ENCODE measurements around the gene PPP2R5C. TPM values are rescaled to one million over a fixed set of nuclear protein-coding genes. Genes with fewer than 3 reads are reported as not detected.

The PPP2R5C gene
- total and polyA plus RNA-seq, 12 donors = 66.8 to 257 (median 222) TPM

DNA sequence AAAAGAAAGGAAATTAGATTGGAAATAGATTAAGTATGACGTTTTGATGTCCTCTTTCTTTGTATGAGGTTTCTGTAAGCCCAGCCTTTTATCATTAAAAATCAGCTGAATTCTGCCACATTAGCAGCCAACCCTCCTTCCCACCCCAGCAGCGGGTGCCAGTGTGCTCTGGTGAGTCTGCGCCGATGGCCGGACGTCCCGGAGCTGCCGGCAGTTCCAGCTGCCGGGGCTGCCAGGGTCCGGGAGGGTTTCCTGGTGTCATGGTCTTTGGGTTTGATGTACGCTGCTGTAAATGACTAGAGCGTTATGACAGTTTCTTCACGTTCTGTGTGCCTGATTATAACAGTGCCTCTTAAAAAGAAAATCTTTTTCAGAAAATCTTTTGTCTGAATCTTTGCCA, 151.3 kb downstream of the PPP2R5C start:
- Histone ChIP-seq H3K4me1 (peaks cover 0 to 3% (median 0%) of the 10 kb centered on the region in 9 donors), H3K27ac (no peak overlapping the region), H3K36me3 (peaks cover 0 to 94% (median 37%) of the 10 kb centered on the region in 9 donors), H3K27me3 (no peaks in the 10 kb centered on the region), H3K4me3 (no peak overlapping the region), H3K9me3 (no peaks in the 10 kb centered on the region)
- TF ChIP-seq, protein P1, sequence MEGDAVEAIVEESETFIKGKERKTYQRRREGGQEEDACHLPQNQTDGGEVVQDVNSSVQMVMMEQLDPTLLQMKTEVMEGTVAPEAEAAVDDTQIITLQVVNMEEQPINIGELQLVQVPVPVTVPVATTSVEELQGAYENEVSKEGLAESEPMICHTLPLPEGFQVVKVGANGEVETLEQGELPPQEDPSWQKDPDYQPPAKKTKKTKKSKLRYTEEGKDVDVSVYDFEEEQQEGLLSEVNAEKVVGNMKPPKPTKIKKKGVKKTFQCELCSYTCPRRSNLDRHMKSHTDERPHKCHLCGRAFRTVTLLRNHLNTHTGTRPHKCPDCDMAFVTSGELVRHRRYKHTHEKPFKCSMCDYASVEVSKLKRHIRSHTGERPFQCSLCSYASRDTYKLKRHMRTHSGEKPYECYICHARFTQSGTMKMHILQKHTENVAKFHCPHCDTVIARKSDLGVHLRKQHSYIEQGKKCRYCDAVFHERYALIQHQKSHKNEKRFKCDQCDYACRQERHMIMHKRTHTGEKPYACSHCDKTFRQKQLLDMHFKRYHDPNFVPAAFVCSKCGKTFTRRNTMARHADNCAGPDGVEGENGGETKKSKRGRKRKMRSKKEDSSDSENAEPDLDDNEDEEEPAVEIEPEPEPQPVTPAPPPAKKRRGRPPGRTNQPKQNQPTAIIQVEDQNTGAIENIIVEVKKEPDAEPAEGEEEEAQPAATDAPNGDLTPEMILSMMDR (IDR thresholded peaks at IDR 0.05) = no peak
- intact Hi-C loops (cut with DNase I) = no loop called here
- DNase-seq (no peak), ATAC-seq (no peak)
- 92 to 94% methylated on average over 13 of the region's 13 CpGs for WGBS, 2 donors

DNA sequence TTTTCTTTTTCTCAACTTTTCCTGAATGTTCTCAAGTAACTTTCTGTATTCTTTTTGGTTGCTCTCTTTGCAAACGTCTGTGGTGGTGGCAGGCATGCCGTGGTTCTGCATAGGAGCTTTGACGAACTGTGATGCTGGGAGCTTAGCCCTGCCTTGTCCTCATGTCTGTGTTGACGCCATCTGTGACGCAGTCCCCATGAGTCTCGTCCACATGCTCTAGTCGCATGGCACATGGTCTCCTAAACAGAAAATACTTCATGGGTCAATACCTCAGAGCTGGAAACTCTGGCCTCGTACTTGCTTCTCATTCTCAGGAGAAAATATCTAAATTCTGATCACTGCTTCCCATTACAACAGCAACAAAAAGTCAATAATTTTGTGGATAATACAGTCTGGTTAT, 152.6 kb downstream of the PPP2R5C start:
- Histone ChIP-seq H3K4me3 (no peak overlapping the region), H3K4me1 (peaks cover 0 to 3% (median 0%) of the 10 kb centered on the region in 9 donors), H3K9me3 (no peaks in the 10 kb centered on the region), H3K27me3 (no peaks in the 10 kb centered on the region), H3K27ac (no peak overlapping the region), H3K36me3 (peaks cover 0 to 89% (median 33%) of the 10 kb centered on the region in 9 donors)
- ATAC-seq = no peak
- TF ChIP-seq, protein P1 (IDR thresholded peaks at IDR 0.05) = no peak
- 92 to 93% methylated on average over 8 of the region's 8 CpGs for WGBS, 2 donors
- no peak for DNase-seq
- intact Hi-C loops (cut with DNase I) = no loop called here

DNA sequence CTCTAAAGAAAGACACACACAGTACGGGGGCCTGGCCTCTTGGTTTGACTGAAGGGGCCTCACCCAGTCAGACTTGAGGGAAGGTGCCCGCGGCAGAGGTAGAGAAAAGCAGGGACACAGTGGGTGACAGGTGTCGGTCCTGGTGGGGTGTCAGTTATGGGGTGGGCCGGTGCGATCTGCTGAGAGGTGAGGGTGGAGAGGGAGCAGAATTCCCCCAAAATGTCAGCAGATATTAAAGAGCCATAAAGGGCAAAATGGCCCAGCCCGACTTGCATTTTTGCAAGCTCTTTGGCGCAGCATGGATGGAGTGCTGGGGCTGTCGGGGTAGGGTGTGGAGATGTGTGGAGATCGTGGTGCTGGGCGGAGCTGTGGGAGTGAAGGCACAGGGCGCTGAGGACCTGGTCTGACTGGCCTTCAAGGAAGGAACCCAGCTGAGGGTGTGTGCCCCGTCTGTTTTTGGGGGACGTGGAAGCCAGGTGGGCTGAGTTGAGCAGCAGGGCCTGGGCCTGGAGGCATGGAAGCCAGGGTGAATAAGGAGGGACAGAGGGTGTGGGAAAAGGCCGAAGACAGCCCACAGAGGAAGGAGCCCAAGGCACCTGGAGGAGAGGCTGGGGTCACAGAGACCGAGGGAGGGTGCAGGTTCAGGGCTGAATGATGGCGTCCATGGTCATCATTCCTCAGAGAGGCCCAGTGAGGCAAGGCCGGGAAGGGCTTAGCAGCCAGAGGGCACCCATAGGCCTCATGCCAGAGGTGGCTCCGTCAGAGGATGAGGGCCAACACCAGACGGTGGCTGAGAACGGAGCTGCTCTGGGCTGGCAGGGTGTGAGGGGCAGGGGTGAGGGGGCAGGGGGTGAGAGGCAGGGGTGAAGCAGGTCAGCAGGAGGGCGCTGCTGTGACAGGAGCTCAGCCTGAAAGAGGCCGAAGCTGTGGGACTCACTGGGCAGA, 154.6 kb downstream of the PPP2R5C start:
- H3K4me1 ChIP-seq = peaks cover 0 to 3% (median 0%) of the 10 kb centered on the region in 9 donors
- TF ChIP-seq, protein P1 (IDR thresholded peaks at IDR 0.05) = no peak
- DNase-seq (no peak), ATAC-seq (peak in 7 of 8 donors; percentile 24 to 68 (median 54))
- no peaks in the 10 kb centered on the region for H3K27me3 ChIP-seq
- peak overlapping the region in 1 of 10 donors; percentile 36 for H3K27ac ChIP-seq
- no peak overlapping the region for H3K4me3 ChIP-seq
- H3K9me3 ChIP-seq = no peaks in the 10 kb centered on the region
- intact Hi-C loops (cut with DNase I) = no loop called here
- H3K36me3 ChIP-seq = peaks cover 0 to 86% (median 30%) of the 10 kb centered on the region in 9 donors
- 91% methylated on average over 23 of the region's 23 CpGs for WGBS, 2 donors

DNA sequence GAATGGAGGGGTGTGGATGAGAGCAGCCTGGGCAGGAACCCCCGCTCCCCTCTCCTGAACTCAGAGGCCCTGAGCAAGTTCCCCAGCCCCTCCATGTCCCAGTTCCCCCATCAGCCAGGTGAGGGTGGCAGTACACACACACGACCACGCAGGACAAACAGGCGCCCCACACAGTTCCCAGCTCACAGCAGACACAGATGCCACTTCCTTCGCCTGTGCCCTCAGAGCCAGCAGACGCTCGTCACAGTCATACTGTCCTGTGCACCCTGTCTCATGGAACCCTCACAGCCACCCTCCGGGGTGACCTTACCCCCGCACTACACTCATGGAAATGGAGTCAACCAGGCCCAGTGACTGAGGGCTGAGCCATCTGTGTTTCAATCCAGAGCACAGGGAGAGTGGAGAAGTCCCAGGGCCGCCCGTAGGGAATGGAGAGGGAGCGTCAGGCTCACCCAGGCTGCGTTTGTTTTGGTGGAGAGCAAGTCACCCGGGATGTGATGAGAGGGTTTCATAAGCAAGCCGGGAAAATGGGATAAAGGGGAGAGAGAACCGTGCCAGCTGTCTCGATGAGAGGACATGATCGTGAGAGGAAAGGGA, 155.4 kb downstream of the PPP2R5C start:
- H3K27me3 ChIP-seq = no peaks in the 10 kb centered on the region
- H3K27ac ChIP-seq = peak overlapping the region in 4 of 10 donors; percentile 17 to 36 (median 22)
- intact Hi-C loops (cut with DNase I) = no loop called here

More for the DNA sequence above, 155.4 kb downstream of the PPP2R5C start:
- peaks cover 0 to 3% (median 0%) of the 10 kb centered on the region in 9 donors for H3K4me1 ChIP-seq
- DNase-seq = no peak
- TF ChIP-seq, protein P1 (IDR thresholded peaks at IDR 0.05) = no peak
- WGBS, 2 donors = 73 to 79% methylated on average over 18 of the region's 18 CpGs
- peaks cover 0 to 86% (median 30%) of the 10 kb centered on the region in 9 donors for H3K36me3 ChIP-seq
- H3K4me3 ChIP-seq = no peak overlapping the region
- peak; percentile 12 to 61 (median 36) for ATAC-seq
- H3K9me3 ChIP-seq = no peaks in the 10 kb centered on the region

All from heart right ventricle (tissue), 16 donors.